Panc1 (cell line): Measurements from ENCODE around the gene TMEM131L. TPM values are rescaled to one million over a fixed set of nuclear protein-coding genes. Genes with fewer than 3 reads are reported as not detected.

ENCODE experiments used
- ATAC-seq: fragments of 200-7000 bp; cut with Tn5 transposase; 2 replicates; pipeline ENCODE4 v1.9.1; 2020; ENCODE audit warnings: mild to moderate bottlenecking, moderate library complexity
- BruUV-seq: library from RNA; stranded (reverse); fragments of 400-500 nt; replicated peaks from 2 replicates; lab custom pipeline; 2021; lab: Mats Ljungman, UMichigan
- CTCF ChIA-PET: fragments of 300-600 bp; sonication (Branson Sonifier 250); formaldehyde crosslinking; loops from one replicate; lab custom pipeline; 2022; ENCODE audit warnings: antibody characterized with exemption; lab: Charles Lee
- POLR2A ChIA-PET: fragments of 300-600 bp; sonication (Branson Sonifier 250); formaldehyde crosslinking; loops from one replicate; lab custom pipeline; 2022; ENCODE audit warnings: antibody characterized with exemption; lab: Charles Lee
- DNase-seq: peaks from one replicate; pipeline ENCODE4 v3.0.0-alpha.2; 2010; ENCODE audit warnings: low read depth, low spot score
- H3K27ac ChIP-seq: 2 replicates; pipeline ENCODE4 v1.5.1; 2011; ENCODE audit warnings: mild to moderate bottlenecking, low read length, inconsistent platforms
- H3K27me3 ChIP-seq: fragments of 200-500 bp; sonication (Bioruptor generic); 2 replicates; pipeline ENCODE4 v1.6.0; 2014; ENCODE audit warnings: low read length, inconsistent platforms; ENCODE audit not compliant: control insufficient read depth, insufficient read depth
- H3K36me3 ChIP-seq: fragments of 200-500 bp; sonication (Bioruptor generic); 2 replicates; pipeline ENCODE4 v1.5.1; 2014; ENCODE audit warnings: inconsistent platforms, mild to moderate bottlenecking, low read length, moderate library complexity; ENCODE audit not compliant: control insufficient read depth, insufficient read depth
- H3K4me1 ChIP-seq: 2 replicates; pipeline ENCODE4 v1.5.1; 2011; ENCODE audit warnings: inconsistent platforms, mild to moderate bottlenecking, low read length, moderate library complexity; ENCODE audit not compliant: control insufficient read depth, insufficient read depth
- H3K4me3 ChIP-seq, 2 experiments: 2 replicates each; pipeline ENCODE4 v1.5.1; 2011 to 2012; ENCODE audit warnings: low read depth in 2 of 2, low read length in 2 of 2, mild to moderate bottlenecking in 2 of 2, inconsistent platforms in 1 of 2, moderate library complexity in 1 of 2
- H3K9me3 ChIP-seq: fragments of 200-500 bp; sonication (Bioruptor generic); 2 replicates; pipeline ENCODE4 v1.5.1; 2014; ENCODE audit warnings: low read depth, mild to moderate bottlenecking, inconsistent platforms, low read length, moderate library complexity; ENCODE audit not compliant: control insufficient read depth, insufficient read depth
- POLR2AphosphoS5 ChIP-seq: IDR thresholded peaks from 2 replicates; pipeline ENCODE4 v1.6.1; 2012; ENCODE audit warnings: mild to moderate bottlenecking, low read depth, low read length, moderate library complexity
- SIN3A ChIP-seq: IDR thresholded peaks from 2 replicates; pipeline ENCODE4 v1.6.1; 2012; ENCODE audit warnings: low read depth, mild to moderate bottlenecking, low read length, moderate library complexity, borderline replicate concordance; ENCODE audit not compliant: insufficient read depth
- TCF7L2 ChIP-seq: IDR thresholded peaks from 2 replicates; pipeline ENCODE4 v1.6.1; 2011; ENCODE audit warnings: mild to moderate bottlenecking, low read depth, low read length, inconsistent platforms
- in situ Hi-C: cut with HindIII; loops from 2 replicates; pipeline ENCODE4 v1.10.0; 2016; ENCODE audit warnings: low sequenced_read_pairs, low pct_unique_long_range_greater_than_20kb
- intact Hi-C: fragments of 100-400 bp; cut with micrococcal nuclease; formaldehyde crosslinking; loops from one replicate; pipeline ENCODE4 v1.10.0; 2022; ENCODE audit not compliant: unreplicated experiment
- total RNA-seq: library from RNA; stranded (reverse); gene quantifications from one replicate; pipeline ENCODE4 v1.2.1, GENCODE V29; 2021; ENCODE audit not compliant: unreplicated experiment
- TF ChIP-seq, protein P1 (sequence below): fragments of 450-650 bp; IDR thresholded peaks from 2 replicates; pipeline ENCODE4 v1.5.1; 2017; ENCODE audit warnings: mild to moderate bottlenecking
- TF ChIP-seq, protein P2 (sequence below), 2 experiments: IDR thresholded peaks; 2 replicates each; pipeline ENCODE4 v1.6.1; 2011 to 2012; ENCODE audit warnings: low read depth in 2 of 2, control low read depth in 1 of 2, low read length in 1 of 2, mild to moderate bottlenecking in 1 of 2, moderate library complexity in 1 of 2; ENCODE audit not compliant: insufficient read depth in 1 of 2

TMEM131L gene
- total RNA-seq, 1 experiment from 2014 or later: 13.5 TPM

DNA sequence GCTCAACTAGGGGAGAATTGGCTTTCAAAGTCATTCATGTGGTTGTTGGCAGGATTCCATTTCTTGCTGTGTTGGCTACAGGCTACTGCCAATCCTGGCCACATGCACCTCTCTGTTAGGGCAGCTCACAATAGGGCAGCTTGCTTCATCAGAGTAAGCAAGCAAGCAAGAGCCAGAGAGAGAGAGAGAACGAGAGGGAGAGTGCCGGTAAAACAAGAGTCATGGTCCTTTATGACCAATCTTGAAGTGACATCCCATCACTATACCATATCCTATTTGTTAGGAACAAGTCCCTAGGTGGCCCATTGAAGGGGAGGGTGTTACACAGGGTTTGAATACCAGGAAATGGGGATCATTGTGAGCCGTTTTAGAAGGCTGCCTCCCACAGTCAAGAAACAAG, 185.0 kb downstream of the TMEM131L start:
- ChIA-PET POLR2A (no interaction called here), CTCF (no interaction called here)
- intact Hi-C loops: loop anchor here (5.0 kb wide), 1 partner anchor 101 kb away; no protein-coding TSS in a partner anchor
- Histone ChIP-seq H3K27me3 (no peaks in the 10 kb centered on the region), H3K4me1 (no peaks in the 10 kb centered on the region), H3K9me3 (no peaks in the 10 kb centered on the region), H3K27ac (no peak overlapping the region), H3K36me3 (no peaks in the 10 kb centered on the region), H3K4me3 (no peak overlapping the region)
- ATAC-seq (no peak), DNase-seq (no peak)
- BruUV-seq: no TSS peak
- in situ Hi-C loops: no loop called here
- TF ChIP-seq SIN3A (no peak), TCF7L2 (no peak), POLR2AphosphoS5 (no peak)
- TF ChIP-seq, protein P1, sequence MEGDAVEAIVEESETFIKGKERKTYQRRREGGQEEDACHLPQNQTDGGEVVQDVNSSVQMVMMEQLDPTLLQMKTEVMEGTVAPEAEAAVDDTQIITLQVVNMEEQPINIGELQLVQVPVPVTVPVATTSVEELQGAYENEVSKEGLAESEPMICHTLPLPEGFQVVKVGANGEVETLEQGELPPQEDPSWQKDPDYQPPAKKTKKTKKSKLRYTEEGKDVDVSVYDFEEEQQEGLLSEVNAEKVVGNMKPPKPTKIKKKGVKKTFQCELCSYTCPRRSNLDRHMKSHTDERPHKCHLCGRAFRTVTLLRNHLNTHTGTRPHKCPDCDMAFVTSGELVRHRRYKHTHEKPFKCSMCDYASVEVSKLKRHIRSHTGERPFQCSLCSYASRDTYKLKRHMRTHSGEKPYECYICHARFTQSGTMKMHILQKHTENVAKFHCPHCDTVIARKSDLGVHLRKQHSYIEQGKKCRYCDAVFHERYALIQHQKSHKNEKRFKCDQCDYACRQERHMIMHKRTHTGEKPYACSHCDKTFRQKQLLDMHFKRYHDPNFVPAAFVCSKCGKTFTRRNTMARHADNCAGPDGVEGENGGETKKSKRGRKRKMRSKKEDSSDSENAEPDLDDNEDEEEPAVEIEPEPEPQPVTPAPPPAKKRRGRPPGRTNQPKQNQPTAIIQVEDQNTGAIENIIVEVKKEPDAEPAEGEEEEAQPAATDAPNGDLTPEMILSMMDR: no peak
- TF ChIP-seq, protein P2, sequence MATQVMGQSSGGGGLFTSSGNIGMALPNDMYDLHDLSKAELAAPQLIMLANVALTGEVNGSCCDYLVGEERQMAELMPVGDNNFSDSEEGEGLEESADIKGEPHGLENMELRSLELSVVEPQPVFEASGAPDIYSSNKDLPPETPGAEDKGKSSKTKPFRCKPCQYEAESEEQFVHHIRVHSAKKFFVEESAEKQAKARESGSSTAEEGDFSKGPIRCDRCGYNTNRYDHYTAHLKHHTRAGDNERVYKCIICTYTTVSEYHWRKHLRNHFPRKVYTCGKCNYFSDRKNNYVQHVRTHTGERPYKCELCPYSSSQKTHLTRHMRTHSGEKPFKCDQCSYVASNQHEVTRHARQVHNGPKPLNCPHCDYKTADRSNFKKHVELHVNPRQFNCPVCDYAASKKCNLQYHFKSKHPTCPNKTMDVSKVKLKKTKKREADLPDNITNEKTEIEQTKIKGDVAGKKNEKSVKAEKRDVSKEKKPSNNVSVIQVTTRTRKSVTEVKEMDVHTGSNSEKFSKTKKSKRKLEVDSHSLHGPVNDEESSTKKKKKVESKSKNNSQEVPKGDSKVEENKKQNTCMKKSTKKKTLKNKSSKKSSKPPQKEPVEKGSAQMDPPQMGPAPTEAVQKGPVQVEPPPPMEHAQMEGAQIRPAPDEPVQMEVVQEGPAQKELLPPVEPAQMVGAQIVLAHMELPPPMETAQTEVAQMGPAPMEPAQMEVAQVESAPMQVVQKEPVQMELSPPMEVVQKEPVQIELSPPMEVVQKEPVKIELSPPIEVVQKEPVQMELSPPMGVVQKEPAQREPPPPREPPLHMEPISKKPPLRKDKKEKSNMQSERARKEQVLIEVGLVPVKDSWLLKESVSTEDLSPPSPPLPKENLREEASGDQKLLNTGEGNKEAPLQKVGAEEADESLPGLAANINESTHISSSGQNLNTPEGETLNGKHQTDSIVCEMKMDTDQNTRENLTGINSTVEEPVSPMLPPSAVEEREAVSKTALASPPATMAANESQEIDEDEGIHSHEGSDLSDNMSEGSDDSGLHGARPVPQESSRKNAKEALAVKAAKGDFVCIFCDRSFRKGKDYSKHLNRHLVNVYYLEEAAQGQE (IDR thresholded peaks at IDR 0.05; ENCODE audit: insufficient read depth in 1 of 2, low read depth in 2 of 2, low read length in 1 of 2): no peak

DNA sequence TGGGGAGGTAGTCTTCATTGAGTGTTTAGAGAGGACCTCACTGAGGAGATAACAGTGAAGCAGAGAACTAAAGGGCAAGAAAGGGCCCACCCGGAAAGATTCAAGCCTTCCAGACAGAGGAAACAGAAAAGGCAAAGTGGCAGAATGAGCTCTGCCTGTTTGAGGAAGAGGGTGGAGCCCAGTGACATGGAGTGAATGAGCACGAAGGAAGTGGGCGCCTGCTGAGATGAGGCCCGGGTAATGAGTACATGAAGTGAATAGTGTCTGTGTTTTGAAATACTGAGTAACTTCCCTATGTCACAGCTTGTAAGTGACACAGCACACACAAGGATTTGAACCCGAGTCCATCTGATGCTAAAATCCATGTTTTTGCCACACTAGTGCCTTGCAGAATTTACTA, 185.4 kb downstream of the TMEM131L start:
- Histone ChIP-seq H3K27ac (no peak overlapping the region), H3K9me3 (no peaks in the 10 kb centered on the region), H3K36me3 (no peaks in the 10 kb centered on the region), H3K4me1 (no peaks in the 10 kb centered on the region), H3K27me3 (no peaks in the 10 kb centered on the region), H3K4me3 (no peak overlapping the region)
- CTCF ChIA-PET: no interaction called here
- no TSS peak for BruUV-seq
- in situ Hi-C loops: no loop called here
- TF ChIP-seq TCF7L2: no peak
- POLR2A ChIA-PET: no interaction called here
- intact Hi-C loops: loop anchor here (5.0 kb wide), 1 partner anchor 101 kb away; no protein-coding TSS in a partner anchor
- ATAC-seq (no peak), DNase-seq (no peak)

DNA sequence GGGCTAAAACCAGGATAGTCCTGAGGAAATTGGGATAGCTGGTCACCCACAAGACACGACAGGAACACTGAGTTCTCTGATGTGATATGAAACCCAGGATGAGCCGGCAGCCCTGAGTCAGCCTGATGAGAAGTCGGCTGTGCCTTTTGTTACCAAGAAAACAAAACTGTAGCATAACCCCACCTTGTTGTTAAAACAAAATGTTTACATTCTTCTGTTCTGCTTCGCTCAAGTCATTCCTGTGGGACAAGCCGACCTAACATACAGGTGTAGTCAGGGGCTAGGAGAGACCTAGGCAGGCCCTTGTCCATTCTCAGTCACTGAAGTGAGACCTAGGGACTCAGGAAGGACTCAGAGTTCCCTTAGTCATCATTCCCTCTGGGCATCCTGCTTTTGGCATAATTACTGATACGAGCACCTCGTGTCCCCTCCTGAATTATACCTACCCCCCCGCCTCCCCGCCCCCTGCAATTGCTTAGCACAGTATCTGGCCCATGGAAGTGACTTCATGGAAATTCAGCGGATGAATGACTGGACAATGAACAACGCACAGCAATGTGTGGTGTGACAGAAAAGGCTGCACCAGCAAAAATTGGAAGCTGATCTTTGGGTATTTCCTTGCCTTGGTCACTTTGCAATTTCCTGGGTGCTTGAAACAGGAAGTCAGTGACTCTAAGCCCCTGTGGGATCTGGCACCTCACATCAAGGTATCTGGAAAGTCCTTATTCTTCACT, 186.1 kb downstream of the TMEM131L start:
- BruUV-seq: no TSS peak
- no peak overlapping the region for H3K4me3 ChIP-seq

More for the DNA sequence above, 186.1 kb downstream of the TMEM131L start:
- POLR2A ChIA-PET: no interaction called here
- Histone ChIP-seq H3K27ac (no peak overlapping the region), H3K36me3 (no peaks in the 10 kb centered on the region), H3K27me3 (no peaks in the 10 kb centered on the region), H3K4me1 (no peaks in the 10 kb centered on the region), H3K9me3 (no peaks in the 10 kb centered on the region)
- intact Hi-C loops (loop anchor here (5.0 kb wide), 1 partner anchor 100 kb away; no protein-coding TSS in a partner anchor), in situ Hi-C loops (no loop called here)
- no peak for DNase-seq
- TF ChIP-seq, protein P1: no peak
- TF ChIP-seq, protein P2 (IDR thresholded peaks at IDR 0.05; ENCODE audit: insufficient read depth in 1 of 2, low read depth in 2 of 2, low read length in 1 of 2): no peak
- TF ChIP-seq POLR2AphosphoS5 (no peak), SIN3A (no peak), TCF7L2 (no peak)
- no peak for ATAC-seq
- CTCF ChIA-PET: no interaction called here
